T47D (cell line): Measurements from ENCODE around the gene CDK9.
"Not testable (repeated sequence)": the region's sequence is repeated elsewhere in the genome, so short reads cannot be mapped to it uniquely, and the experiment has no call there.

Experiments used
- DNase-seq, 2 experiments: peaks; one replicate each; pipeline versions ENCODE4 v3.0.0 to v3.0.0-alpha.2; 2011 to 2012; ENCODE audit warnings: low read depth in 1 of 2, low spot score in 1 of 2
- JUND ChIP-seq: IDR thresholded peaks from 2 replicates; pipeline ENCODE4 v1.6.1; 2012; ENCODE audit warnings: low read depth
- in situ Hi-C: cut with HindIII; loops from 2 replicates; pipeline ENCODE4 v1.10.0; 2016; ENCODE audit warnings: low sequenced_read_pairs, low pct_unique_long_range_greater_than_20kb

CDK9 gene

DNA sequence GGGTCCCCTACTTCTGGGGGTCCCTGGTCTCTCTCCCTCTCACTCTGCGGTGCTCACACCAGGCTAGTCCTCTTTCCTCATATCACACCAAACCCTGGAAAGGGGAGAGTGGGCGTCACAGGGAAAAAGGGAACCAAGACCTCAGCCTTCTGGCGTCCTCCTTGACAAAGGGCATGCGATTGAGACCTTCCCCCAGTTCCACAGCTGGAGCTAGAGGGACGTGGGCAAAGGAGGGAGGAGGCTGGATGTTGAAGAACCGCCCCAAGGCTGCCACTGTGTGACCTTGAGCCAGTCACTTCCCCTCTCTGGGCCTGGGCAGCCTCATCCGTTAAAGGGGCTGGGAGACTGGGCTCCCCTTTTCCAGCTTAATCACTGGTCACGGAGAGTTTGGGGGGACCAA, 32.2 kb upstream of the CDK9 start:
- in situ Hi-C loops: no loop called here
- DNase-seq: no peak
- no peak for TF ChIP-seq JUND

DNA sequence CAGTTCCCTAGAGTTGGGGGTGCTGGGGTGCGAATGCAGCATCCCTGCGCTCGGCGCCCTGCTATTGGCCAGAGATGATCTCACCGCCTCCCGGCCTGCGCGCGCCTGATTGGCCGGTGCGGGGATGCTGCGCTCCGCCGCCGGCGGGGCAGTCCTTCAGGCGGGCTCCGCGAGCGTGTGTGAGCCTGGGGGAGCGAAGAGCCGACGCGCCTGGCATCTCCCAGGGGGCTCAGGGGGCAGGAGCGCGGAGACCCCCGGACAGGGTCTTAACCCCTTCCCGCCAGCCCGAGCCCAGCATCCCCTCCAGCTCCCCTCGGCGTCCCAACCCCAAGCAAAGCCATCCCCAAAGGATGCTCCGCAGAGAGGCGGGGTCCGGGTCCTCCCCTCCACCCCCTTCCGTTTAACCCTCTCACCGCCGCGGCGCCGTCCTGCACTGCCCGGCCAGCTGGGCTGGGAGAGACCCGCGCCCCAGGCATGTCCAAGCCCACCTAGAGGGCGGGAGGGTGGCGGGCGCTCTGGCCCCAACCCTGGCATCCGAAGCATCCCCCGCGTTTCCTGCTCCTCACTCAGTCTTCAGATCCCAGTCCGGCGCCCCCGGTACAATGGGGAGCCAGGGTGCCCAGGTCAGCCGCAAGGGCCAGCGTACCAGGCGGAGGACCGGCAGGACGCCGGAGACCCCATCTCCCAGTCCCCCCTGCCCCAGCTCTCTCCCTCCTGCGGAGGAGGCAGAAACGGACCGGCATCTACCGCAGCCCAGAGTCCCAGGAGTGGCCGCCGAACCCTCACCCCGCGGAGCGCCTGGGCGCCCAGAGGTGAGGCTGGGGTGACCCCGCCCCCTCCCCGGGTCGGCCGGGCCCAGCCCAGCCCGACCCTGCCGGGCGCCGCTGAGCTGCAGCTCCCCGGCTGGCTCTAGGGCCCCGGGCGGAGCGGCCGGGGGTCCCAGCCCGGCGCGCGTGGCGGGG, 31.5 kb upstream of the CDK9 start:
- no peak for DNase-seq
- in situ Hi-C loops: no loop called here
- no peak for TF ChIP-seq JUND

DNA sequence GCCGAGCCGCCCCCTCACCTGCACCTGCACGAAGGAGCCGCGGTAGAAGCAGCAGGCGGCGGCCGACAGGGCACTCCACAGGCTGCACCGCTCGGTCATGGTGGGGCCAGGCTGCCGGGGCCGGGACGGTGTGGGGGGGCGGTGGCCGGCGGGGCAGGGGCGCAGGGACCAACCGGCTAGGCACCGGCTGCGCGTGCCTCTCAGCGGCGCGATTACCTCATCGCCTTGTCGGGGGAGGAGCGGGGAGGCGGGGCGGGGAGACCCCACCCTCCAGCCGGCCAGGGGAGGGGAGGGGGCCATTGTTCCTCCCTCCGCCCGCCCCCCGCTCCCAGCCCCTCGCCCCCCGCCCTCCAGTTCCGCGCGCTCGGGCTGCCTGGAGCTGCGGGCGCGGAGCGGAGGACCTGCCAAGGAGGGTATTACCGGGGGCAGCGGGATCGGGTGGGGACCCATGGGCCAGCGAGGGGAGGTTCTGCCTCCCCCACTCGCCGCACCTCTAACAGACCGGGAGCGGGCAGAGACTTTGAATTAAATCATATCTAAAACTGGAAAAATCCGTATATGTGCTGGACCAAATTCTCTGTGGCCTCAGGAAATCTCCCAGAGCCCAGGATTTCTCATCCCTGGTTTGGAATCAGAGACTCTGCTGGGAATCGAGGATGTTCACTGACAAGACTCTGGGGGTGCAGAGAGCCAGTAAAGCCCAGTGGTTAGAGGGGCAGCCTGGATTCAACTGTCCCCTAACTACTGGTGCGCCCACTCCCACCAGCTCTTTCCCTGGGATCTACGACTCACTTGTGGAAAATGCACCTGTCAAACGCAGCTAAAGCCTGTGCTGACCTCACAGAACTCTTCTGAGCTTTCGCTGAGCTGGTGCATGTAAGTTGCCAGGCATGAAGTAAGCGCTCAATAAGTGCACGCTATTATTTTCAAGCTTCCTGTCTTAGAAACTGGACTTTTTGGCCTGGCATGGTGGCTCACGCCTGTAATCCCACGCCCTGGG, 30.5 kb upstream of the CDK9 start:
- in situ Hi-C loops: no loop called here
- DNase-seq: no peak
- TF ChIP-seq JUND: no peak

DNA sequence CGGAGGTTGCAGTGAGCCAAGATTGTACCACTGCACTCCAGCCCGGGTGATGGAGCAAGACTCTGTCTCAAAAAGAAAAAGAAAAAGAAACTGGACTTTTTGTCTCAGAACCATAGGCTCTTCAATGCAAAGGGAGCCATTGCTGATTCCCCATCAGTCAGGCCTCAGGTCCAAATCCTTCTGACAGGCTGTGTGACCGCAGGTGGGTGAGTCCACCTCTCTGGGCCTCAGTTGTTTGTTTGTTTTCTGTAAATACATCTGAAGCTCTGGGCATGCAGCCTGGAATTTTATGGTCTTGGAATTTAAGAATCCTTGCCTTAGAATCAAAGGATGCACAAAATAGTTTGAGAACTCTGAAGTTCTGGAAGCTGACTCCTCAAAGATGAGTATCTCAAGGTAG, 29.6 kb upstream of the CDK9 start:
- TF ChIP-seq JUND: no peak
- in situ Hi-C loops: no loop called here
- DNase-seq: no peak

DNA sequence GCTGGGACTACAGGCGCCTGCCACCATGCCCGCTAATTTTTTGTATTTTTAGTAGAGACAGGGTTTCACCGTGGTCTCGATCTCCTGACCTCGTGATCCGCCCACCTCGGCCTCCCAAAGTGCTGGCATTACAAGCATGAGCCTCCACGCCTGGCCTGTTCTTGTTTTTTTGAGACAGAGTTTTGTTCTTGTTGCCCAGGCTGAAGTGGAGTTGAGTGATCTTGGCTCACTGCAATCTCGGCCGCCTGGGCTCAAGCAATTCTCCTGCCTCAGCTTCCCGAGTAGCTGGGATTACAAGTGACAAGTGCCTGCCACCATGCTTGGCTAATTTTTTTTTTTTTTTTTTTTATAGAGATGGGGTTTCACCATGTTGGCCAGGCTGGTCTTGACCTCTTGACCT, 29.1 kb upstream of the CDK9 start:
- in situ Hi-C loops, DNase-seq: not testable (repeated sequence)

DNA sequence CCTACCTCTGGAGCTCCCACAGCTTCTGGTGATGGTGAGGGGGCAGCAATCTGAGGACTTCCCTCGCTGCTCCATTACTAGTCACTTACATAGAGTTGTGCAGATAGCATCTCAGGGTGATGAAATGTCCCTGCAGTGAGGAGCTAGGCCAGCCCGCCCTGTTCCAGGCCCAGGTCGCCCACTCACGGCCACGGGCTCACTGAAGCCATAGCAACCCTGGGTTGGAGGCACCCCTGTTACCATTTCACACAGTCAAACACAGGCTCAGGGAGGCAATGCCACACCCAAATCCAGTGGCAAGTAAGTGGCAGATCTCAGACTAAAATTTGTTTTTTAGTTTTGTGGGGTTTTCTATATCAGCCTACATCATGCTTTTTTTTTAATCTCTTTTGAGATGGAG, 27.0 kb upstream of the CDK9 start:
- in situ Hi-C loops: no loop called here
- DNase-seq: no peak
- TF ChIP-seq JUND: no peak

DNA sequence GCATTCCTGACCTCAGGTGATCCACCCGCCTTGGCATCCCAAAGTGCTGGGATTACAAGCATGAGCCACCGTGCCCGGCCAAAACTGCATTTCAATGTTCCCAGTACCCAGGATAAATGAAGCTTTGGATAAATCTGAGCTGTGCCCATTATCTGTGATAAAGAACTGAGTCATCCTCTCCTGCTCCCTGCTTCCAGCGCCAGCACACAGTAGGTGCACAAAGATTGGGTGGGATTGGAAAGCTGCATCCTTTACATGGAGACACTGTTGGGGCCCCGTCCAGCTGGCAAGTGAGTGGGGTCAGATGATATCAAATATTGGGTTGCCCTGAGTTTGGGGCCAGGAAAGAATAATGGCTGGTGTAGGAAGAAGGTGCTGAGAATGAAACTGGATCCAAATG, 24.8 kb upstream of the CDK9 start:
- no peak for DNase-seq
- in situ Hi-C loops: no loop called here
- TF ChIP-seq JUND: no peak

DNA sequence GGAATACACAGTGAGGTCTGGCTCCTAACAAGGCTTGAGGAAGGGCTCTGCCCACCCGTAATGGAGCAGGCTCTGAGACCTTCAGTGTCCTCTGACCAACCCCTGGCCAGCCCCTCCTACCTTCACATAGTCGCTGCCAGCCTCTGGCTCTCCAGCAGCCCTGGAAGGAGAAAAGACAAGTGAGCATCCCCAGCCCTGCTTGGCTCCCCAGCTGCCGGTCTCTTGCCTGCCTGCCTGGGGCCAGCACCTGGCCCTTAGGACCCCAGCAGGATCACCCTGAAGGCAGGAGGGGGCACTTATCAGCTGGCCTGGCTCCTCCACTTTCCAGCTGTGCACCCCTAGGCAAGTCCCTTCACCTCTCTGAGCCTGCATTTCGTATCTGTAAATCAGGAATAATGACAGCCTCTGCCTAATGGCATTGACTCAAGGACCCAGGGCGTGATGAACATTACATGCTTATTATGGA, 24.3 kb upstream of the CDK9 start:
- in situ Hi-C loops: no loop called here
- no peak for DNase-seq
- no peak for TF ChIP-seq JUND

DNA sequence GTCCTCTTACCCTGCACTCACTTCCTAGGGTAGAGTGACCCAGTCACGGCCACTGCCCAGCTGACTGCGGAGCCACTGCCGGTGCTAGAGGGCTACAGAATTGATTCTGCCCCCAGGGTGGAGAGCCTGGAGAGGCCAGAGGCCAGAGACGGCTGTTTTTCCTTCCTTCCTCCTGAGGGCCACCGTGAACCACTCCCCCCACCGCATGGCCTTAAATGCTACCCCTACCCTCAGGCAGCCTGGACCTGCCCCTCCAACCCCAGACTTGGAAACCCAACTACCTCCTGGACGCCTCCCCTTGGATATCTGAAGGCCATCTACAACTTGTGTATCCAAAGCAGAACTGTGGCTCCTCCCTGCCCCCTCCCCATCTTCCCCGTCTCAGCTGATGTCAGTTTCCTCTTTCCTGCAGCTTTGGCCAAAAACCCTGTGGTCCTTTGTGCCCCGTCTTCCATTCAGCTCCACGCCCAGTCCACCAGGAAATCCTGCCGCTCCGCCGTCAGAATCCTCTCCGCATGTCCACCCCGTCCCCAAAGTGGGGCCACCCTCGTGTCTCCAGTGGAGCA, 23.6 kb upstream of the CDK9 start:
- in situ Hi-C loops: no loop called here
- TF ChIP-seq JUND: no peak
- DNase-seq: no peak

DNA sequence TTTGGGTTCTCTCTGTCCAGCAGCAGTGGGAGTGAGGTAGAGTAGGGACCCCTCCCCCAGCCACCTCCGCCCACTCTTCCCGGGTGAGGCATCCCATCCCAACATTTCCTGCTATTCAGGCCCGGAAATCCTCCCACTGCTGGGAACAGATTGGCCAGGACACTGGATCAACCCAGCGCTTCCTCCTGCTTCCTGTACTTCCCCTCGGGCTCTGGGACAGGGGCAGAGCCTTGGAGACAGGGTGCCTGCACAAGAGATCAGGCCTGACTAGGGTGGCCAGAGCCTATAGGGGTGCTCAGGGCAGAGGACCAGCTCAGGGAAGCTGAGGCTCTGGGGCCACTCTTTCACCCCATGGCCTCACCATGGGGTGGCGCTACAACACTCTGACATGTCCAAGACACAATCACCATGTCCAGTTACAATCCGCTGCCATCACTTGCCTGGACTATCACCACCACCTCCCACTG, 21.9 kb upstream of the CDK9 start:
- no peak for TF ChIP-seq JUND
- in situ Hi-C loops: no loop called here

DNA sequence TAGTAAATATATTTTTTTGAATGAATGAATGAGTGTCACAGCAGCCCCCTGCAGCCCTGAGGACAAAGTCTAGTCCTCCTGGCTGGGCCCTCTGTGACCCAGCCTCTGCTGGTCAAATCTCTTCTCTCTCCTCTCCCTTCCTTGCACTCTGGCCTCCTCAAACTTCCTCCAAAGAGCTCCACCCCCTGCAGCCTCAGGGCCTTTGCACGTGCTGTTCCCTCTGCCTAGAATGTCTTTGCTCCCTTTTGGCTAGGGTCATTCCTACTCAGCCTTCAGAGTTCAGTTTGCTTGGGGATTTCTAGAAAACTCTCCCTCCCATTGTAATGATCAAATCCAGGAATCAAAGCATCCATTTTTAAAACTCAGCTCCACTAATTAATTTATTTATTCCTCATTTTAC, 20.4 kb upstream of the CDK9 start:
- no peak for TF ChIP-seq JUND
- in situ Hi-C loops: no loop called here
- no peak for DNase-seq

More for the DNA sequence above, 21.9 kb upstream of the CDK9 start:
- DNase-seq: peak in 1 of 2 experiments; percentile 58

DNA sequence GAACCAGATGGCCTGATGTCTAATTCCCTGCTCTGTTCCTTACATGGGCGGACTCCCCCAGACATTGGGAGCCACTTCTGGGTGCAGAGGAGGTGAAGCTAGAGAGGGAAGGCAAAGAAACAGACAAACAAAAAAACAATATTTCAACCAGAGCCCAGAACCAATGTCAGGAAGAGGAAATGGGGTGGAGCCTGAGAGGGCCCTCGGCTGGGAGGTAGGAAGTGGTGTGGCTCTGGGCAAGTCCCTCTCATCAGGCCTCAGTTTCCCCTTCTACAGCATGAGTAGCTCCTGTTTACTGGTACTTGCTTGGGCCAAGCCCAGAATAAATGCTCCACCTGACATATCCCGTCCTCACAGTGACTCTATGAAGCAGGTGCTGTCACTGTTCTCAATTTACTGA, 18.4 kb upstream of the CDK9 start:
- in situ Hi-C loops: no loop called here
- no peak for TF ChIP-seq JUND
- DNase-seq: no peak
